ENCODE results near the gene MLH3. TPM values are rescaled to one million over a fixed set of nuclear protein-coding genes. Genes with fewer than 3 reads are reported as not detected.
"Not testable (repeated sequence)": the region's sequence is repeated elsewhere in the genome, so short reads cannot be mapped to it uniquely, and the experiment has no call there.

MLH3 gene
- total RNA-seq, 2 experiments from 2014 or later, result 13.2 to 14.4 TPM

DNA sequence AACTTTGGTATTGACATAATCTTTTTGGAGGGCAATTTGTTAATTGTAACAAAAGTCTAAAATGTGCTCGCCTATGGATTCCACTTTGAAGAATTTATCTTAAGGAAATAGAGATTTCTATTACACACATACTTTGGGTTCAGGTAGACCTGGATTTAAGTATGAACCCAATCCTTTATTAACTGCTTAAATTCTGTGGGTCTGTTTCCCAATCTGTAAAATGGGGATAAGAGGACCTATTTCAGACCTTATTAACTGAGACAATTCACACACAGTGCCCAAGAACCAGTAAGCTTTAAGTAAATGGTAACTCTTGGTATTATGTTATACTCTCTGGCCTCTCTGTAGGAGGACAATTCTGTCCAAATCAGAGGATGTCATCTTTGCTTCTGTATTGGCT, 49.4 kb downstream of the MLH3 start:
- Histone ChIP-seq H3K27me3 (ENCODE audit: control insufficient read depth in 1 of 2, insufficient read depth in 2 of 2, low read length in 2 of 2) (no peaks in the 10 kb centered on the region), H3K4me1 (ENCODE audit: insufficient read depth, low read length) (peaks cover 28% of the 10 kb centered on the region), H3K27ac (ENCODE audit: low read depth in 1 of 2, low read length in 2 of 2) (peak overlapping the region; percentile 83 to 96), H3K36me3 (ENCODE audit: insufficient read depth, low read length) (peaks cover 22% of the 10 kb centered on the region), H3K4me3 (ENCODE audit: low read length) (peak overlapping the region; percentile 73), H3K9me3 (ENCODE audit: control insufficient read depth in 1 of 2, insufficient read depth in 1 of 2, low read length in 2 of 2) (no peaks in the 10 kb centered on the region)
- Mint-ChIP-seq H3K4me3 (peak overlapping the region; percentile 99), H3K27ac (peak overlapping the region; percentile 93), H3K27me3 (no peaks in the 10 kb centered on the region), H3K4me1 (ENCODE audit: low read depth) (peaks cover 45% of the 10 kb centered on the region), H3K36me3 (ENCODE audit: low read depth) (peaks cover 47% of the 10 kb centered on the region), H3K9me3 (no peaks in the 10 kb centered on the region)
- ChIA-PET CTCF (no interaction called here), POLR2A (interaction anchor here (0.6 to 2.5 kb wide), 7 partner anchors 11 to 124 kb away, joined by 3 to 11 read pairs (median 4); partner anchors contain the start of gene NEK9)
- ATAC-seq (ENCODE audit: poor library complexity), result no peak
- no peak for TF ChIP-seq CTCF (IDR thresholded peaks at IDR 0.05)
- no peak for DNase-seq
- intact Hi-C loops (cut with DNase I, micrococcal nuclease), result loop anchor here (2.0 to 10.0 kb wide), 6 partner anchors 55 to 985 kb away; partner anchors contain the start of genes ACYP1 (in 1 of the 2), AREL1 (in 1 of the 2), FCF1 (in 1 of the 2) and IFT43 (in 1 of the 2)

DNA sequence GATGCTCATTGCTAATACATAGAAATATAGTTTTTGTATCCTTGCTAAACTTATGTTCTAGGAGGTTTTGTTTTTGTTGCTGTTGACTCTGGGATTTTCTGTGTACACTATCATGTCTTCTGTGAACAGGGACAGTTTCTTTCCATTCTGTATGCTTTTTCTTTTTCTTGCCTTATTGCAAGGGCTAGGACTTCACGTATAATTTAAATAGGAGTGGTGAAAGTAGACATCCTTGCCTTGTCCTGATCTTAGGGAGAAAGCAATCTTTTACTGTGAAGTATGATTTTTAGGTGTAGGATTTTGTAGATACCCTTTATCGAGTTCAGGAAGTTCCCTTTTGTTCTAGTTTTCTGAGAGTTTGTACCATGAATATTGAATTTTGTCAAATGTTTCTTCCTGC, 50.0 kb downstream of the MLH3 start:
- H3K27me3 Mint-ChIP-seq, result no peaks in the 10 kb centered on the region
- CTCF ChIA-PET, result no interaction called here
- no peak overlapping the region for H3K4me3 ChIP-seq (ENCODE audit: low read length)
- H3K27ac ChIP-seq (ENCODE audit: low read depth in 1 of 2, low read length in 2 of 2), result peak overlapping the region in 1 of 2 donors; percentile 96
- H3K4me1 ChIP-seq (ENCODE audit: insufficient read depth, low read length), result peaks cover 28% of the 10 kb centered on the region
- intact Hi-C loops (cut with DNase I, micrococcal nuclease), result loop anchor here (5.0 to 10.0 kb wide), 4 partner anchors 54 to 986 kb away; partner anchors contain the start of genes ACYP1 (in 1 of the 2), IFT43 (in 1 of the 2), NEK9 (in 1 of the 2) and ZC2HC1C (in 1 of the 2)
- no peaks in the 10 kb centered on the region for H3K9me3 ChIP-seq (ENCODE audit: control insufficient read depth in 1 of 2, insufficient read depth in 1 of 2, low read length in 2 of 2)
- no peak for ATAC-seq (ENCODE audit: poor library complexity)
- no peak for TF ChIP-seq CTCF (IDR thresholded peaks at IDR 0.05)
- peaks cover 16% of the 10 kb centered on the region for H3K36me3 ChIP-seq (ENCODE audit: insufficient read depth, low read length)
- no peaks in the 10 kb centered on the region for H3K9me3 Mint-ChIP-seq
- H3K27ac Mint-ChIP-seq, result peak overlapping the region; percentile 93
- H3K36me3 Mint-ChIP-seq (ENCODE audit: low read depth), result peaks cover 40% of the 10 kb centered on the region
- peak overlapping the region; percentile 99 for H3K4me3 Mint-ChIP-seq
- H3K27me3 ChIP-seq (ENCODE audit: control insufficient read depth in 1 of 2, insufficient read depth in 2 of 2, low read length in 2 of 2), result no peaks in the 10 kb centered on the region
- DNase-seq, result no peak
- H3K4me1 Mint-ChIP-seq (ENCODE audit: low read depth), result peaks cover 45% of the 10 kb centered on the region
- POLR2A ChIA-PET, result no interaction called here

DNA sequence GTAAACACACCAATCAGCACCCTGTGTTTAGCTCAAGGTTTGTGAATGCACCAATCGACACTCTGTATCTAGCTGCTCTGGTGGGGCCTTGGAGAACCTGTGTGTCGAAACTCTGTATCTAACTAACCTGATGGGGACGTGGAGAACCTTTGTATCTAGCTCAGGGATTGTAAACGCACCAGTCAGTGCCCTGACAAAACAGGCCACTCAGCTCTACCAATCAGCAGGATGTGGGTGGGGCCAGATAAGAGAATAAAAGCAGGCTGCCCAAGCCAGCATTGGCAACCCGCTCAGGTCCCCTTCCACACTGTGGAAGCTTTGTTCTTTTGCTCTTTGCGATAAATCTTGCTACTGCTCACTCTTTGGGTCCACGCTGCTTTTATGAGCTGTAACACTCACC, 55.5 kb downstream of the MLH3 start:
- H3K36me3 Mint-ChIP-seq (ENCODE audit: low read depth); H3K4me1 ChIP-seq (ENCODE audit: insufficient read depth, low read length); H3K27me3 Mint-ChIP-seq; DNase-seq; H3K36me3 ChIP-seq (ENCODE audit: insufficient read depth, low read length); intact Hi-C loops (cut with DNase I, micrococcal nuclease); H3K27ac ChIP-seq (ENCODE audit: low read depth in 1 of 2, low read length in 2 of 2); CTCF ChIA-PET; ATAC-seq (ENCODE audit: poor library complexity); H3K9me3 ChIP-seq (ENCODE audit: control insufficient read depth in 1 of 2, insufficient read depth in 1 of 2, low read length in 2 of 2); H3K9me3 Mint-ChIP-seq; H3K4me1 Mint-ChIP-seq (ENCODE audit: low read depth); H3K4me3 Mint-ChIP-seq; POLR2A ChIA-PET; H3K27me3 ChIP-seq (ENCODE audit: control insufficient read depth in 1 of 2, insufficient read depth in 2 of 2, low read length in 2 of 2); H3K4me3 ChIP-seq (ENCODE audit: low read length); H3K27ac Mint-ChIP-seq: not testable (repeated sequence)

- POLR2A ChIA-PET; H3K27ac ChIP-seq (ENCODE audit: low read depth in 1 of 2, low read length in 2 of 2); H3K9me3 ChIP-seq (ENCODE audit: control insufficient read depth in 1 of 2, insufficient read depth in 1 of 2, low read length in 2 of 2); intact Hi-C loops (cut with DNase I, micrococcal nuclease); CTCF ChIA-PET; H3K27me3 ChIP-seq (ENCODE audit: control insufficient read depth in 1 of 2, insufficient read depth in 2 of 2, low read length in 2 of 2); H3K9me3 Mint-ChIP-seq; H3K4me3 Mint-ChIP-seq; H3K4me1 ChIP-seq (ENCODE audit: insufficient read depth, low read length); H3K4me3 ChIP-seq (ENCODE audit: low read length); H3K36me3 Mint-ChIP-seq (ENCODE audit: low read depth); H3K4me1 Mint-ChIP-seq (ENCODE audit: low read depth); ATAC-seq (ENCODE audit: poor library complexity); H3K36me3 ChIP-seq (ENCODE audit: insufficient read depth, low read length); H3K27me3 Mint-ChIP-seq; H3K27ac Mint-ChIP-seq; DNase-seq: not testable (repeated sequence)
Observed at GRCh38 chr14:74994182-74994581, 57.1 kb downstream of the MLH3 start.

Data from CD4-positive, alpha-beta T cell (primary cell).